H9 (cell line): ENCODE data around the gene CEP192. TPM values are rescaled to one million over a fixed set of nuclear protein-coding genes. Genes with fewer than 3 reads are reported as not detected.

Experiments
- DNase-seq: peaks from one replicate; pipeline ENCODE4 v3.0.0-alpha.2; 2017
- H2AFZ ChIP-seq: one replicate; pipeline ENCODE4 v1.6.1; 2013; ENCODE audit warnings: mild to moderate bottlenecking, low read length, control low read depth, moderate library complexity
- H2AK5ac ChIP-seq: 2 replicates; pipeline ENCODE4 v1.6.1; 2013; ENCODE audit warnings: low read length, control low read depth, mixed read lengths; ENCODE audit not compliant: insufficient read length
- H2BK120ac ChIP-seq: one replicate; pipeline ENCODE4 v1.6.1; 2013; ENCODE audit warnings: low read depth, mild to moderate bottlenecking, low read length, control low read depth, inconsistent platforms; ENCODE audit not compliant: poor library complexity, severe bottlenecking
- H2BK12ac ChIP-seq: 2 replicates; pipeline ENCODE4 v1.6.1; 2013; ENCODE audit warnings: low read length, control low read depth, mixed read lengths, low read depth; ENCODE audit not compliant: insufficient read length
- H2BK15ac ChIP-seq: 2 replicates; pipeline ENCODE4 v1.6.1; 2013; ENCODE audit warnings: low read depth, low read length, control low read depth
- H2BK20ac ChIP-seq: one replicate; pipeline ENCODE4 v1.6.1; 2013; ENCODE audit warnings: low read depth, mild to moderate bottlenecking, low read length, control low read depth, inconsistent platforms; ENCODE audit not compliant: poor library complexity, severe bottlenecking
- H2BK5ac ChIP-seq: 2 replicates; pipeline ENCODE4 v1.6.1; 2013; ENCODE audit warnings: low read length, control low read depth, mixed read lengths; ENCODE audit not compliant: insufficient read length
- H3K14ac ChIP-seq: 2 replicates; pipeline ENCODE4 v1.6.1; 2013; ENCODE audit warnings: low read length, control low read depth; ENCODE audit not compliant: insufficient read depth
- H3K18ac ChIP-seq: 2 replicates; pipeline ENCODE4 v1.6.1; 2013; ENCODE audit warnings: low read depth, mild to moderate bottlenecking, mixed read lengths, low read length, control low read depth; ENCODE audit not compliant: insufficient read length
- H3K23ac ChIP-seq: 2 replicates; pipeline ENCODE4 v1.6.1; 2013; ENCODE audit warnings: low read length, control low read depth, mixed read lengths, low read depth; ENCODE audit not compliant: insufficient read length
- H3K23me2 ChIP-seq: 2 replicates; pipeline ENCODE4 v1.6.1; 2013; ENCODE audit warnings: low read depth, mild to moderate bottlenecking, mixed read lengths, low read length, control low read depth; ENCODE audit not compliant: insufficient read length, poor library complexity, severe bottlenecking
- H3K27ac ChIP-seq: 2 replicates; pipeline ENCODE4 v1.5.1; 2013; ENCODE audit warnings: low read length, control low read depth, mixed read lengths, low read depth; ENCODE audit not compliant: insufficient read length
- H3K27me3 ChIP-seq: 2 replicates; pipeline ENCODE4 v1.6.1; 2013; ENCODE audit warnings: low read length, control low read depth, inconsistent platforms; ENCODE audit not compliant: insufficient read depth
- H3K4ac ChIP-seq: 2 replicates; pipeline ENCODE4 v1.6.1; 2013; ENCODE audit warnings: low read depth, mild to moderate bottlenecking, control low read depth, inconsistent platforms, low read length, moderate library complexity
- H3K4me1 ChIP-seq: 2 replicates; pipeline ENCODE4 v1.6.1; 2013; ENCODE audit warnings: low read length, control low read depth, inconsistent platforms; ENCODE audit not compliant: insufficient read depth
- H3K4me2 ChIP-seq: 2 replicates; pipeline ENCODE4 v1.6.1; 2013; ENCODE audit warnings: low read length, control low read depth, mixed read lengths; ENCODE audit not compliant: insufficient read length, insufficient read depth
- H3K56ac ChIP-seq: 2 replicates; pipeline ENCODE4 v1.6.1; 2013; ENCODE audit warnings: low read depth, mild to moderate bottlenecking, mixed read lengths, low read length, control low read depth; ENCODE audit not compliant: insufficient read length
- H3K79me1 ChIP-seq: 2 replicates; pipeline ENCODE4 v1.6.1; 2013; ENCODE audit warnings: low read depth, mild to moderate bottlenecking, moderate library complexity, low read length, control low read depth, inconsistent platforms; ENCODE audit not compliant: insufficient read depth, poor library complexity, severe bottlenecking
- H3K79me2 ChIP-seq: 2 replicates; pipeline ENCODE4 v1.6.1; 2013; ENCODE audit warnings: low read length, control low read depth, inconsistent platforms; ENCODE audit not compliant: insufficient read depth
- H3K9ac ChIP-seq: 2 replicates; pipeline ENCODE4 v1.6.1; 2013; ENCODE audit warnings: low read length, control low read depth, mixed read lengths; ENCODE audit not compliant: insufficient read length; ENCODE audit errors: extremely low read depth
- H3K9me3 ChIP-seq: one replicate; pipeline ENCODE4 v1.6.1; 2013; ENCODE audit warnings: low read depth, low read length, inconsistent platforms; ENCODE audit not compliant: control insufficient read depth
- H3T11ph ChIP-seq: one replicate; pipeline ENCODE4 v1.6.1; 2013; ENCODE audit warnings: mild to moderate bottlenecking, low read length, control low read depth, inconsistent platforms
- H4K20me1 ChIP-seq: one replicate; pipeline ENCODE4 v1.6.1; 2013; ENCODE audit not compliant: control insufficient read depth, insufficient read length, insufficient read depth
- H4K5ac ChIP-seq: 2 replicates; pipeline ENCODE4 v1.6.1; 2013; ENCODE audit warnings: low read depth, mild to moderate bottlenecking, mixed read lengths, low read length, control low read depth; ENCODE audit not compliant: insufficient read length
- H4K8ac ChIP-seq: replicated peaks from 2 replicates; pipeline ENCODE4 v1.6.1; 2013; ENCODE audit warnings: low read length, control low read depth, mixed read lengths, low read depth; ENCODE audit not compliant: insufficient read length
- H4K91ac ChIP-seq: 2 replicates; pipeline ENCODE4 v1.6.1; 2013; ENCODE audit warnings: low read depth, mild to moderate bottlenecking, moderate library complexity, mixed read lengths, low read length, control low read depth; ENCODE audit not compliant: insufficient read length
- H3K27ac Mint-ChIP-seq, 3 experiments: 2 replicates in 2 of 3; 3 replicates in 1 of 3; pipeline ENCODE4 v1.8.0; 2020 to 2021; ENCODE audit warnings: mixed read lengths in 3 of 3, mild to moderate bottlenecking in 1 of 3, moderate library complexity in 1 of 3
- H3K27me3 Mint-ChIP-seq: 2 replicates; pipeline ENCODE4 v1.8.0; 2021; ENCODE audit warnings: low read depth, mild to moderate bottlenecking, moderate library complexity, mixed read lengths
- H3K36me3 Mint-ChIP-seq, 3 experiments: 2 replicates in 2 of 3; 3 replicates in 1 of 3; pipeline ENCODE4 v1.8.0; 2020 to 2021; ENCODE audit warnings: low read depth in 3 of 3, mixed read lengths in 3 of 3; ENCODE audit not compliant: insufficient read depth in 1 of 3
- H3K4me1 Mint-ChIP-seq, 2 experiments: 2 replicates each; pipeline ENCODE4 v1.8.0; 2020; ENCODE audit warnings: mixed read lengths in 2 of 2
- H3K4me3 Mint-ChIP-seq, 2 experiments: 2 replicates in 1 of 2; 3 replicates in 1 of 2; pipeline ENCODE4 v1.8.0; 2020 to 2021; ENCODE audit warnings: mild to moderate bottlenecking in 2 of 2, mixed read lengths in 2 of 2, moderate library complexity in 1 of 2
- H3K9me3 Mint-ChIP-seq, 2 experiments: 2 replicates in 1 of 2; 3 replicates in 1 of 2; pipeline ENCODE4 v1.8.0; 2020; ENCODE audit warnings: mild to moderate bottlenecking in 2 of 2, mixed read lengths in 2 of 2, moderate library complexity in 1 of 2
- CTCF ChIP-seq: fragments of 200-600 bp; sonication (generic); conservative IDR thresholded peaks from 3 replicates; pipeline ENCODE4 v1.8.0; 2021; ENCODE audit warnings: antibody characterized with exemption, mild to moderate bottlenecking
- WGBS: extraction: QIAGEN DNeasy Blood & Tissue Kit; methylation state at CpG from one replicate; pipeline ENCODE4 v1.1.7; 2013; ENCODE audit warnings: missing lambda C conversion rate, low lambda C conversion rate, mixed read lengths; ENCODE audit not compliant: insufficient read length; ENCODE audit errors: extremely low coverage; 5-methylcytosine and 5-hydroxymethylcytosine counted together
- total RNA-seq: library from RNA; stranded (reverse); gene quantifications from 2 replicates; pipeline ENCODE4 v1.2.1, GENCODE V29; 2021

The CEP192 gene
- total RNA-seq, 1 experiment from 2014 or later, result 23.5 TPM

GRCh38 chr18:13018374-13018773 lies 27.2 kb downstream of the CEP192 start:
- H3K9me3 Mint-ChIP-seq, result peaks cover 0 to 3% of the 10 kb centered on the region in 2 experiments; a peak in 1 of 5 replicates
- H3K23me2 ChIP-seq, result no peaks in the 10 kb centered on the region
- no peaks in the 10 kb centered on the region for H3K27me3 Mint-ChIP-seq
- no peaks in the 10 kb centered on the region for H3K4me1 Mint-ChIP-seq
- no peak overlapping the region for H4K5ac ChIP-seq
- no peak overlapping the region for H2BK120ac ChIP-seq
- no peak overlapping the region for H2AFZ ChIP-seq
- H2BK5ac ChIP-seq, result no peak overlapping the region
- H3K4me3 Mint-ChIP-seq, result no peak overlapping the region
- H3K56ac ChIP-seq, result no peak overlapping the region
- H3K27ac ChIP-seq, result no peak overlapping the region
- WGBS, result no CpG with 5 or more reads among the region's 2 CpGs
- no peak overlapping the region for H4K91ac ChIP-seq
- H3K79me1 ChIP-seq, result no peaks in the 10 kb centered on the region
- no peaks in the 10 kb centered on the region for H3K27me3 ChIP-seq
- H3K27ac Mint-ChIP-seq, result no peak overlapping the region
- no peak overlapping the region for H3K14ac ChIP-seq
- H3T11ph ChIP-seq, result no peak overlapping the region
- H3K23ac ChIP-seq, result no peak overlapping the region
- H3K4me1 ChIP-seq, result no peaks in the 10 kb centered on the region
- H3K4me2 ChIP-seq, result no peak overlapping the region
- no peak overlapping the region for H4K8ac ChIP-seq
- no peaks in the 10 kb centered on the region for H3K79me2 ChIP-seq
- no peak for TF ChIP-seq CTCF
- no peak for DNase-seq
- no peak overlapping the region for H3K18ac ChIP-seq
- H3K9ac ChIP-seq, result no peak overlapping the region
- no peaks in the 10 kb centered on the region for H3K9me3 ChIP-seq
- H4K20me1 ChIP-seq, result no peaks in the 10 kb centered on the region
- H3K4ac ChIP-seq, result no peak overlapping the region
- H2AK5ac ChIP-seq, result no peak overlapping the region
- H2BK15ac ChIP-seq, result no peak overlapping the region
- no peak overlapping the region for H2BK12ac ChIP-seq
- peaks cover 38 to 81% (median 73%) of the 10 kb centered on the region in 3 experiments for H3K36me3 Mint-ChIP-seq
- no peak overlapping the region for H2BK20ac ChIP-seq
